NCI-H1694 treated with DMSO at 0.1 percent for 48 hours (cell line): ENCODE results near the gene CXorf49B.
"Not testable (repeated sequence)": the region's sequence is repeated elsewhere in the genome, so short reads cannot be mapped to it uniquely, and the experiment has no call there.

Experiments
- DNase-seq: peaks from one replicate; lab custom pipeline; 2025; lab: John Stamatoyannopoulos, UW

The CXorf49B gene

DNA sequence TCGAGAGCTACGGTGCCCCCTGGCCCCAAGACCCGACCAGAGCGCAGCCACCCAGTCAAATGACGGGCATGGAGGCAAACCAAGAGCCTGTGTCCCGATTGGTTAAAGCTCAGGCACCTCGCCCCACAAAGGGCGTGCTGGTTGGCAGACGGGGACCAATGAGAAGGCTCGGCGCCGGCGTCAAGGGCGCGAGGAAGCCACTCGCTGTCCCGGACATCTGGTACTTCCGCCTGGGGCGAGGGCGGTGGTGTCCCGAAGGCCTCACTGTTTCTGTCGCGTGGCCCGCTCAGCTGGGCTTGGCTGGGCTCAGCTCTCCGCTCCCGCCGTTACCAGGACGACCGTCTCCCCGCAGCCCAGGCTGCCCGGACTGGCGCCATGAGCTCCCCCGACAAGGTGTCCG is at the start of gene CXorf49B:
CXorf49B (plus strand) TSS at position 301 of the 400 bp plus-strand sequence; CDS start at position 376, 75 bp downstream.
- DNase-seq: not testable (repeated sequence)

DNA sequence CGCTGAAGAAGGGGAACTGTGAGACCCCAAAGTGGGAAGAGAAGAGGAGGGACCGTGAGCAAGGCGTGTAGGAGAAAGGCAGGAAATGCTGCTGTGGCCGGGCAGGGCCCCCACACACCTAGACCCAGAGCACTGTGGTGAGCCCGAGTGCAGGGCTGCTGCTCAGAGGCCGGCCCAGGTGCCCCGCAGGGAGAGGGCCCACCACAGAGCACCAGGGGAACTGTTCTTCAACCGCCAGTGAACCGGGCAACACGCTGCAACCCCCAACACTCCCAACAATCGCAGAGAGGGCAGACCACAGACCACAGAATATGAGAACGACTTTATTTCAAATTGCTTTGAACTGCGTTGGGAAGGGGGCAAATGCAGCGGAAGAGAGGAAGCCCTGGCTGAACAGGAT is 49.1 kb upstream of the CXorf49B start:
- DNase-seq: not testable (repeated sequence)

GRCh38 chrX:71715551-71715950 is 47.6 kb upstream of the CXorf49B start:
- DNase-seq: not testable (repeated sequence)

- DNase-seq: not testable (repeated sequence)
These were observed 46.8 kb upstream of the CXorf49B start for GRCh38 chrX:71716323-71716722.

GRCh38 chrX:71718185-71718584 is 45.0 kb upstream of the CXorf49B start, which contains the start of gene CXorf49:
Gene CXorf49 (minus strand): TSS chrX:71718285. CDS start chrX:71718151, 134 bp downstream.
- not testable (repeated sequence) for DNase-seq

DNA sequence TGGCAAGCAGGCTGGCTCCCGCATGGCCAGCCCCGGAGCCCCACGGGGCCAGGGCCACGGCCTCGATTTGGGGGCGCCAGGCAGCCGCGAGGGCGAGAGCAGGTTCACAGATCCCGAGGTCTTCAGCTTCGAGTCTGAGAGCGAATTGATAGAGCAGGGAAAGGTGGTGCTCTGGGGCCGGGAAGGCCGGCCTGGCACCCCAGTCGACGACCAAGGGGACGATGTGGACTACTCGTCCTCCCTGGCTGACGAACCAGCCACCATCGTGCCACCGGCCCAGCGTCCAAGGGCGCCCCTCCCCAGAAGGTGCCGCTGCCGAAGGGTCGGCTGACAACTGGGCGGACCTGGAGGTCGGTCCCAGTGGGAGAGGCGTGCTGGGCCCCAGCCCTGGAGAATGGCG is 44.0 kb upstream of the CXorf49B start:
- not testable (repeated sequence) for DNase-seq

DNA sequence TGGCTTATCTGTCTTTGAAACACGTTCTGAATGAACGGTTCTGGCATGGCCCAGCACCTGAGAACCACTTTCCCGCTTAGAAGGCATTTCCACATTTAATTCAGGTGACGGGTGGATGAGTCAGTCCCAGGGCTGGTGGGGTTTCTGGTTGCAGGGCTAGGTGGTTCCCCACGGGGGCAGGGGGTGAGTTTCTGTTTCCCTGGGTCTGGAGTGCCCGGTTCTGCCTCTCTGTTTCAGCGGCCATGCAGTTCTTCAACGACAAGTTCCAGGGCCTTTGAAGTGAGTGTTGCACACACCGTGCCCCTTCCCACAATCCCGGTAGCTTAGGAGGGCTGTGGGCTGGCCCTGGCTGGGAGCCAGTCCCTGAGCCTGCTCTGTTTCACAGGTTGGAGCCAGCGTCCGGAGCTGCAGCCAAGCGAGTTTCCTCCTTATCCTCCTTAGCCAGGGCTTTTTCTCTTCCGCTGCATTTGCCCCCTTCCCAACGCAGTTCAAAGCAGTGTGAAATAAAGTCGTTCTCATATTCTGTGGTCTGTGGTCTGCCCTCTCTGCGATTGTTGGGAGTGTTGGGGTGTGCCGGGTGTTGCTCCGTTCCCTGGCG is 42.8 kb upstream of the CXorf49B start:
- DNase-seq: not testable (repeated sequence)

DNA sequence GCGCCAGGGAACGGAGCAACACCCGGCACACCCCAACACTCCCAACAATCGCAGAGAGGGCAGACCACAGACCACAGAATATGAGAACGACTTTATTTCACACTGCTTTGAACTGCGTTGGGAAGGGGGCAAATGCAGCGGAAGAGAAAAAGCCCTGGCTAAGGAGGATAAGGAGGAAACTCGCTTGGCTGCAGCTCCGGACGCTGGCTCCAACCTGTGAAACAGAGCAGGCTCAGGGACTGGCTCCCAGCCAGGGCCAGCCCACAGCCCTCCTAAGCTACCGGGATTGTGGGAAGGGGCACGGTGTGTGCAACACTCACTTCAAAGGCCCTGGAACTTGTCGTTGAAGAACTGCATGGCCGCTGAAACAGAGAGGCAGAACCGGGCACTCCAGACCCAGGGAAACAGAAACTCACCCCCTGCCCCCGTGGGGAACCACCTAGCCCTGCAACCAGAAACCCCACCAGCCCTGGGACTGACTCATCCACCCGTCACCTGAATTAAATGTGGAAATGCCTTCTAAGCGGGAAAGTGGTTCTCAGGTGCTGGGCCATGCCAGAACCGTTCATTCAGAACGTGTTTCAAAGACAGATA is 2.4 kb upstream of the CXorf49B start:
- DNase-seq: not testable (repeated sequence)

DNA sequence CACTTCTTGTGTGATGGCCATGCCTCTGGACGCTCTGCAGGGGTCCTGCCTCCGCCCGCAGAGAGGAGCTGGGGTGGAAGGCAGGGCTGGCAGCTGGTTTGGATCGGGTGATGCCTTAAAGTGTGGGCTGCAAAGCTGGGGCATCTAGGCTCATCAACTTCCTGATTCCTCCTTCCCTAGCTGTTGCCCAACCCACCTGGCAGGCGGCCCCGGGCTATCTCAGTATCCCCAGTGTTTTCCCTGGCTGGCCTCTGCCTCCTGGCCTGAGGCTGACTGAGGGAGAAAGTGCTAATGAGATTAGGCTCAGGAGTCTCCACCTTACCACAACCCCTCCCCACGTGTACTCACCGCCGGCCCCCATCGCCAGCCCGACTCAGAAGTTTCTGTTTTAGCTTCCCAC is 1.7 kb downstream of the CXorf49B start:
- not testable (repeated sequence) for DNase-seq

DNA sequence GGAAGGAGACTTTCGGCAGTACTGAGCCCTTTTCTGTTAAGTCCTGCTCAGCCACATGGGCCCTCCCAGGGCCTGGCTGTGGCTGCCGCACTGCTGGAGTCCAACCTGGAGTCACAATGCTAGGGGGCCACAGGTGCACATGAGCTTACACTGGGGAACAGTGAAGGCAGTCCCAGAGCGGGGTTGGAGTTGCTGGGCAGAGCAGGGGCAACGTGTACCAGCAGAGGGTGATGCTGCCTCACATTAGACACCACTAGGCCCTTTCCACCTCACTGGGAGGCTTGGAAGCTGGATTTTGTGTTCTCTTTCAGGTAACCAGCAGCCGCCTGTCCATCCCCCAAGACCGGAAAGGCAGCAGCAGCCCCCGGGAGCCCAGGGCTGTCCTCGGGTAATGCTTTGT is 2.5 kb downstream of the CXorf49B start:
- DNase-seq: not testable (repeated sequence)

- not testable (repeated sequence) for DNase-seq
These were observed 4.0 kb downstream of the CXorf49B start for GRCh38 chrX:71767134-71767533.

- DNase-seq: not testable (repeated sequence)
These were observed 15.2 kb downstream of the CXorf49B start for GRCh38 chrX:71778322-71778721.

GRCh38 chrX:71782225-71782949 is 19.2 kb downstream of the CXorf49B start:
- not testable (repeated sequence) for DNase-seq

DNA sequence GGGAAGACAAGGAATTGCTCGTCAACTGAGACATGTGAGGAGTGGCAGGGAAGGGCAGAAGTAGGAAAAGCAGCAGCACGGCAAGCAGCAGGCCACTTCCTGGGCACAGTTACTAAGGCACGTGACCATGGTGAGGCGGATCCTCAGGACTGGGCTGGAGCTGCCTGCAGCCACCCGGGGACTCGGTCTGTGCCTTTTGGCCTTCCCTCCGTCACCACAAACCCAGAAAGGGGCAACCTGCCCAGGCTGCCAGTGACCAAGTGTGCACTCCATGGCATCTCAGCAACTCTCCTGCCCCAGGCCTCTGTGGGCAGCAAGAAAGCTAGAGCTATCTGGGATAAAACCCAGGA is 19.8 kb downstream of the CXorf49B start:
- not testable (repeated sequence) for DNase-seq

GRCh38 chrX:71783569-71784347 is 20.6 kb downstream of the CXorf49B start:
- DNase-seq: not testable (repeated sequence)

GRCh38 chrX:71784348-71784983 is 21.3 kb downstream of the CXorf49B start:
- DNase-seq: not testable (repeated sequence)

DNA sequence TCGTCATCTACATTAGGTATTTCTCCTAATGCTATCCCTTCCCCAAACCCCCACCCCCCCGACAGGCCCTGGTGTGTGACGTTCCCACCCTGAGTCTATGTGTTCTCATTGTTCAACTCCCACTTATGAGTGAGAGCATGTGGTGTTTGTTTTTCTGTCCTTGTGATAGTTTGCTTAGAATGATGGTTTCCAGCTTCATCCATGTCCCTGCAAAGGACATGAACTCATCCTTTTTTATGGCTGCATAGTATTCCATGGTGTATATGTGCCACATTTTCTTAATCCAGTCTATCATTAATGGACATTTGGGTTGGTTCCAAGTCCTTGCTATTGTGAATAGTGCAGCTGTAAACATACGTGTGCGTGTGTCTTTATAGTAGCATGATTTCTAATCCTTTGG is 43.3 kb downstream of the CXorf49B start:
- DNase-seq: not testable (repeated sequence)

GRCh38 chrX:71809886-71810285 is 46.7 kb downstream of the CXorf49B start:
- no peak for DNase-seq

GRCh38 chrX:71814123-71814912 is 51.2 kb downstream of the CXorf49B start:
- DNase-seq: no peak

GRCh38 chrX:71815121-71815905 is 52.2 kb downstream of the CXorf49B start:
- DNase-seq: no peak
